Measurements from ENCODE around the gene PBXIP1. TPM values are rescaled to one million over a fixed set of nuclear protein-coding genes. Genes with fewer than 3 reads are reported as not detected.

The PBXIP1 gene
- total RNA-seq, 1 experiment from 2014 or later, result 21.6 TPM

GRCh38 chr1:154911691-154912550 is 44.0 kb downstream of the PBXIP1 start:
- no peaks in the 10 kb centered on the region for H3K79me2 ChIP-seq (ENCODE audit: insufficient read depth, low read length)
- H3T11ph ChIP-seq (ENCODE audit: low read length), result no peak overlapping the region
- H3K36me3 Mint-ChIP-seq (ENCODE audit: insufficient read depth in 1 of 3, low read depth in 3 of 3), result peaks cover 3 to 16% (median 7%) of the 10 kb centered on the region in 3 experiments; a peak in 5 of 7 replicates
- no peak for TF ChIP-seq CTCF (conservative IDR thresholded peaks at IDR 0.05)
- H3K27me3 Mint-ChIP-seq (ENCODE audit: low read depth), result peaks cover 11% of the 10 kb centered on the region
- H2BK5ac ChIP-seq (ENCODE audit: insufficient read length, low read length), result no peak overlapping the region
- H2BK120ac ChIP-seq (ENCODE audit: low read depth, low read length, poor library complexity, severe bottlenecking), result no peak overlapping the region
- no peak overlapping the region; a peak in 1 of 5 replicates for H3K4me3 Mint-ChIP-seq
- H2AK5ac ChIP-seq (ENCODE audit: insufficient read length, low read length), result no peak overlapping the region
- no peaks in the 10 kb centered on the region for H3K23me2 ChIP-seq (ENCODE audit: insufficient read length, low read depth, low read length, poor library complexity, severe bottlenecking)
- H3K27me3 ChIP-seq (ENCODE audit: insufficient read depth, low read length), result no peaks in the 10 kb centered on the region
- H3K27ac Mint-ChIP-seq, result 0 out of 7 replicates have a peak overlapping the region, but pooled peaks of 1 of the 3 experiments have one; percentile 34
- no peak overlapping the region for H4K8ac ChIP-seq (replicated peaks; ENCODE audit: insufficient read length, low read depth, low read length)
- no peak overlapping the region for H2BK15ac ChIP-seq (ENCODE audit: low read depth, low read length)
- no peaks in the 10 kb centered on the region for H3K79me1 ChIP-seq (ENCODE audit: insufficient read depth, low read depth, low read length, poor library complexity, severe bottlenecking)
- no peak overlapping the region for H3K4me2 ChIP-seq (ENCODE audit: insufficient read depth, insufficient read length, low read length)
- H3K56ac ChIP-seq (ENCODE audit: insufficient read length, low read depth, low read length), result no peak overlapping the region
- H3K4ac ChIP-seq (ENCODE audit: low read depth, low read length), result no peak overlapping the region
- peaks cover 0 to 4% of the 10 kb centered on the region in 2 experiments; a peak in 1 of 4 replicates for H3K4me1 Mint-ChIP-seq
- H4K5ac ChIP-seq (ENCODE audit: insufficient read length, low read depth, low read length), result no peak overlapping the region
- H3K23ac ChIP-seq (ENCODE audit: insufficient read length, low read depth, low read length), result no peak overlapping the region
- H3K27ac ChIP-seq (ENCODE audit: insufficient read length, low read depth, low read length), result no peak overlapping the region
- H3K9me3 Mint-ChIP-seq, result peaks cover 19 to 21% of the 10 kb centered on the region in 2 experiments
- H4K91ac ChIP-seq (ENCODE audit: insufficient read length, low read depth, low read length), result no peak overlapping the region
- no peak overlapping the region for H3K9ac ChIP-seq (ENCODE audit: extremely low read depth, insufficient read length, low read length)
- no peak overlapping the region for H2AFZ ChIP-seq (ENCODE audit: low read length)
- DNase-seq, result no peak
- no peaks in the 10 kb centered on the region for H3K4me1 ChIP-seq (ENCODE audit: insufficient read depth, low read length)
- no peak overlapping the region for H3K14ac ChIP-seq (ENCODE audit: insufficient read depth, low read length)
- whole genome bisulfite sequencing (ENCODE audit: extremely low coverage, insufficient read length, low lambda C conversion rate), result no CpG with 5 or more reads among the region's 8 CpGs
- H4K20me1 ChIP-seq (ENCODE audit: control insufficient read depth, insufficient read depth, insufficient read length), result no peaks in the 10 kb centered on the region
- H3K9me3 ChIP-seq (ENCODE audit: control insufficient read depth, low read depth, low read length), result peaks cover 7% of the 10 kb centered on the region
- no peak overlapping the region for H2BK12ac ChIP-seq (ENCODE audit: insufficient read length, low read depth, low read length)
- no peak overlapping the region for H2BK20ac ChIP-seq (ENCODE audit: low read depth, low read length, poor library complexity, severe bottlenecking)
- no peak overlapping the region for H3K18ac ChIP-seq (ENCODE audit: insufficient read length, low read depth, low read length)

All from H9 (cell line).